Measurements from ENCODE around the gene ERAS.

The ERAS gene

GRCh38 chrX:48826135-48826875 is at the start of gene ERAS:
TSS of gene ERAS (plus strand) at chrX:48826513. CDS start at chrX:48829124, 2,611 bp downstream.
- peak; percentile 26 for DNase-seq

- DNase-seq: no peak
Observed at GRCh38 chrX:48776818-48777439, 49.4 kb upstream of the ERAS start.

- no peak for DNase-seq
Observed at GRCh38 chrX:48779399-48779798, 46.9 kb upstream of the ERAS start.

- no peak for DNase-seq
Observed at GRCh38 chrX:48781705-48782104, 44.6 kb upstream of the ERAS start.

GRCh38 chrX:48782216-48782615 is 44.1 kb upstream of the ERAS start:
- no peak for DNase-seq

GRCh38 chrX:48782795-48783194 is 43.5 kb upstream of the ERAS start:
- DNase-seq: no peak

- DNase-seq: no peak
Observed at GRCh38 chrX:48784726-48785125, 41.6 kb upstream of the ERAS start.

- DNase-seq: no peak
Observed at GRCh38 chrX:48785186-48785539, 41.1 kb upstream of the ERAS start.

- DNase-seq: no peak
Observed at GRCh38 chrX:48785540-48786214, 40.6 kb upstream of the ERAS start.

GRCh38 chrX:48786341-48786800 is 39.9 kb upstream of the ERAS start, which contains the start of gene GATA1:
TSS of gene GATA1 (plus strand) at chrX:48786590. CDS start at chrX:48791110, 4,520 bp downstream.
- DNase-seq: no peak

- DNase-seq: no peak
Observed at GRCh38 chrX:48786825-48787504, 39.3 kb upstream of the ERAS start.

GRCh38 chrX:48787505-48788443 is 38.5 kb upstream of the ERAS start:
- DNase-seq: no peak

GRCh38 chrX:48789366-48790220 is 36.7 kb upstream of the ERAS start:
- no peak for DNase-seq

GRCh38 chrX:48790477-48790876 is 35.8 kb upstream of the ERAS start:
- DNase-seq: no peak

GRCh38 chrX:48791063-48791820 is 35.1 kb upstream of the ERAS start:
- no peak for DNase-seq

GRCh38 chrX:48792219-48792618 is 34.1 kb upstream of the ERAS start:
- DNase-seq: no peak

- DNase-seq: no peak
Observed at GRCh38 chrX:48793935-48794334, 32.4 kb upstream of the ERAS start.

GRCh38 chrX:48794340-48794910 is 31.9 kb upstream of the ERAS start:
- no peak for DNase-seq

- DNase-seq: no peak
Observed at GRCh38 chrX:48794911-48795515, 31.3 kb upstream of the ERAS start.

- DNase-seq: no peak
Observed at GRCh38 chrX:48798318-48798717, 28.0 kb upstream of the ERAS start.

Measured in activated naive CD4-positive, alpha-beta T cell treated with anti-CD3 and anti-CD28 coated beads, Interleukin-2, amount 50 U/mL, for 16 hours (primary cell).